NOMO-1 treated with DMSO at 0.1 percent for 48 hours (cell line): Measurements from ENCODE around the gene CSRP3.

Experiments used
- DNase-seq: peaks from one replicate; lab custom pipeline; 2025; ENCODE audit not compliant: unreplicated experiment; lab: John Stamatoyannopoulos, UW

The CSRP3 gene

DNA sequence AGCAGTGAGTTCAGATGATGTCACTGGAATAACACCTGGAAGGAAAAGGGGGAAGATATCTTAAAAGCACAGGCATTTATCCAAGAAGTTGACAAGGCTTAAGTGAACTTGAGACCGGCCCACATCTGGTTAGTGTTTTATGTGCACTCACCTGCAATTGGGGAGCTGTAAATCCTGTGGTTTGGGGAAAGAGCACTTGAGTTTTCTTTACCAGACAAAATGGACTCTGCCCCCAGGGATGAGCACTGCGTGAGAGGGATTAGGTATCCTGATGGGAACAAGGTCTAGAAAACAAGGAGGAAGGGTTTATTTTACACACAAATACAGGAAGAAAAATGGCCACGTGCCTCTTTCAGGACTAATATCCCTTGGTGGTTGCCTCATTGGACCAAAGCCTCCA is 23.8 kb upstream of the CSRP3 start:
- no peak for DNase-seq

DNA sequence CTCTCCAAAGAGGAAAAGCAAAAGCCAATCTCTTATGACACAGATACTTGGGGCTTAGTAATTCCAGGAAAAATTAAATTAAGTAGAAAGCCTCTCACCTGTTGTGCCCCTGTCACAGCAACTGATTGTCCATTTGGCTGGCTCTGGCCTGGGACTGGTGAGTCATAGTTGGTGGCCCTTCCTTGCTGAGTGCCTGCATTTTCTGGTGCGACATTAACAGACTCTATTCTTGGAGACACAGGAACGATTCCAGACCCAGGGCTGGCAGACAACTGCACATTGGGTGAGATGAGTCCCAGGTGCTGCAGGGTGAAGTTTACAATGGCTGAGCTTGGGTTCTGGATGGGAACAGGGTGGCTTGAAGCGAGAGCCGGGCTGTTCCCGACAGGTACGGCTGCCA is 23.3 kb upstream of the CSRP3 start:
- DNase-seq: no peak

DNA sequence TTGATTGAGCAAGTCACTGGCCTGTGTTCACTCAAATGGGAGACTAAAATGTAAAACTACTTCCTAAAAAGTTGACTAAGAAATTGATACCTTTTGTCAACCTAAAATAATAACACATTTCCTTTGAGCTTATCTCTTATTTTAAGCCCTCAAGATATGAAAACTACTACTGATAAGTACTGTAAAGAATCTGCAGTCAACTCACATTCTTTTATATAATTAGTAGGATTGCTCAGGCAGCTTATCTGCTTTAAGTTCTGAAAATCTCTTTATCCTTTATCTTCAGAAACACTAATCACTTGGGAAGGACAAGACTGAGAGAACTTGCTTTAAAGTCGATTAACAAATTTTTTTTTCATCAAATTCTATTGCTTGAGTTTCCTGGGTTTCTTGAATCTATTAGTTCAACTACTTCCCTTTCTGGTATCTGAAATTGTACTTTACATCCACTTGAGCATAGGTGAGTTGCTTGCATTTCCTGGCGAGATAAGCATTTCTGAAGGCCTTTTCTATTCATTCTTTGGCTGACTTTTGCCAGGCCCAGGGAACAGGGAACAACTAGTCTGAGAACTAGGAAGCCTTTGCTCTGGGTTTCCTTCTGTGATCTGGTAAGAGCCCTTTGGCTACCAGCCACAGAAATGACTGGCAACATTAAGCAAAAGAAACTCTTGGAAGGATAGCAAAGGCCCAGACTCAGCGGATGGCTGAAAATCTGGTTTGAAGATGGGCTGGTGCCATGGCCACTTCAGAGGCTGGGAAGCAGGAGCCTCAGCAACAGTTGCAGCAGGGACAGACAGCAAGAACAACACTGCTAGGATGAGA is 19.3 kb upstream of the CSRP3 start:
- peak; percentile 15 for DNase-seq

DNA sequence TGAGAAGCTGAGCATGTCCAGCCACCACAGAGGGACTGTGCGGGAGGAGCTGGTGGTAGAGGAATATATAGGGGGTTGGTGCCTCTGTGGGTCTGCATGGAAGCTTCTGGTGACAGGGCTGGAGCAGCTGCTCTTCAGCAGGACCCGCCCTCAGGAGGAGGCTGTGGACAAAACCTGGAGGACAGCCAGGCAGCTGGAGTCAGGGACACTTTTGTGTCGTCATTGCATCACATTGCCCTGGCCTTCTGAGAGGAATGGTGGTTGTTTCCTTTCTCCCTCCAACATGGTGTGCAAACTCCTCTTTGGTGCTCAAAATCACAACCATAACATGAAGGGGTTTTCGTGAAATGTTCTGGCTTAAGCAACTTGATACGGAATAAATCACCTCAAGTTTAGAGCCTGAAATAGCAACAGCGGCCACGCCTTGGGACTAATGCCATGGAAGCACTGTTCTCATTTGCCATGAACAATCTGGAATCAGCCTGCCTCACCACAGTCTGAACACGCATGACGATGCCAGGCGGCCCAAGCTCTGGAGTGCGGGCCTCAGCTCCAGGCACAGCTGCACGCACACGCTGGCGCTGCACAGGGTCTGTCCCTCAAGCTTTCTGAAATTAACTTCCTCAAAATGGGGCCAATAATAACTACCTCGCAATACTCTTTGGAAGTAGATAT is 17.1 kb upstream of the CSRP3 start:
- peak; percentile 31 for DNase-seq

DNA sequence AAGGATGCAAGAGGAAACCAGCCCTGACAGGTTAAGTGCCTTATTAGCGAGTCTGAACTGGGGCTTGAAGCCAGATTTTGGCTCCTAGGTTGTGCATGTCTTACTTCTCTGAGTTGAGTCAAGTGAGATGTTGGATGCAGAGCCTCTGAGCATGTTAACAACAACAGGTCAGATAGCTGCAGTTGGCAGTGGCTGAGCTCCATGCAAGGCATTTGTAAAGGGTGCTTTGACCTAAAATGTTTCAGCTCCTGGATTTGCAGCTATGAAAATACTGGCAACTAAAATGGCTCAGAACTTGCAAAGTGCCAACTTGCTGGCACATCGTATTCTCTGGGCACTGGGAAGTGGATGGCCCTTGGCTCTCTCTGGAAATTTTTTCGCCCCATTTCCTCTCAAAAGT is 16.4 kb upstream of the CSRP3 start:
- DNase-seq: no peak

DNA sequence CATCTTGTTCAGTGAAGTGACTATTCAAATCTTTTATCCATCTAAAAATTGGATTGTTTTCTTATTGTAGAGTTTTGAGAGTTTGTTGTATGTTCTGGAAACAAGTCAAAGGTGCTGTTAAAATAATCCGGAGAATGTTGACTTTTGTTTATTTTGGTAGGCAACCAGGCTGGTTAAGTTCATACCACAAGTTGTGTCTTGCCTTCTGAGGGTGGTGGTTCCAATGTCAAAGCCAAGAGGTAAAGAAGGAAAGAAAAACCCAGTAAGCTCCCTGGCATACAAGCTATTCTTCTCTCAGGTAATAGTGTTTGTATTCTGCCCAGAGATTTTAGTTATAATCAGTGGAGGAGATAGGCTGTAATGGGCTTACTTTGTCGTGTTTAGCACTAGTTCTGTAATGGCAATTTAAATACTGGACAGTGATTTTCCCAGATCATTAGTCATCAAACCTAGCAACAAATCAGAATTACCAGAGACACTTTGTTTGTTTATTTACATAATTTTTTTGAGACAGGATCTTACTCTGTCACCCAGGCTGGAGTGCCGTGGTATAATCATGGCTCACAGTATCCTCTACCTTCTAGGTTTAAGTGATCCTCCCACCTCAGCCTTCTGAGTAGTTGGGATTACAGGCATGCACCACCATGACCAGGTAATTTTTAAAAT is 15.1 kb upstream of the CSRP3 start:
- DNase-seq: no peak

DNA sequence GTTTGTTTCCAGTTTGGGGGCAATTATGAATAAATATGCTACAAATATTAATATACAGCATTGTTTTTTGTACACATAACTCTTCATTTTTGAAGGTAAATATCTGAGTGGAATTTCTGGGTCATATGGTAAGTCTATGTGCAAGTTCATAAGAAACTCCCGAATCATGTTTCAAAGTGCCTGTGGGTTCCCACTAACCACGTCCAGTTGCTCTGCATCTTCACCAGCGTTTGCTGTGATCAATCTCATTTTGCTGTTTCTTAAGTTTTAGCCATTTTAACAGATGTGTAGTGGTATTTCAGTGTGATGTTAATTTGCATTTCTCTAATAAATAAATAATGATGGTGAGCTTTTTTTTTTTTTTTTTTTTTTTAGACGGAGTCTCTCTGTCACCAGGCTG is 14.2 kb upstream of the CSRP3 start:
- DNase-seq: no peak

DNA sequence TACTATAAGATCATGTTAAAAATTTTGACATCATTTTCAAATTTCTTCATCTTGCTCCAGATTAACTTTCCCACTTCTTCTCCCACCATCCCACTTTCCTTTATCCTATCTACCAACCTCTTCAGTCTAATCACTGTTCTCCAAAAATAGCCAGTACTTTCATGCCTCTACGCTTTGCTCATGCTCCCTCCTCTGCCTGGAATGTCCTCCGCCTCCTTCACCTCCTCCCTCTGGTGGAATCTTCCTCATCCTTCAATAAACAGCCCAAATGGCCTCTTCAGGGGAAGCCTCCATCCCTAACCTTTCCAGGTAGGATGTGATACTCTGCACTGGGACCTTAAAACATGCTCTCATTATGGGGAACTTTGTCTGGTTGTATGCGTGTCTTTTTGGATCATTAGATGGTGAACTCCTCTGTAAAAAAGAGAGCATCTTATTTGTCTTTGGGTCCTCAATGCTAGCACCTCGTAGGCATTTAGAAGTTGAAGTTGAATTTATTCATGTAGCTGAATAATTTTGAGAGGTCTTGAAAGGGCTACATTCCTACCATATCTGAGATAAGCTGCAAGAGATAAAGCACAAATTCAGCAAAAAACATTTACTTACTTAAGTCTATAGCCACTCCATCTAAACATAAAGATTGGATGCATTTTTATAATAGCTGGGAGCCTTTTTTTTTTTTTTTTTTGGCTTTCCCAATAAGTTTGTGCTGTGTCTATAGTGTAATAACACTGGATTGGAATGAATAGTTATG is 8.0 kb upstream of the CSRP3 start:
- no peak for DNase-seq

DNA sequence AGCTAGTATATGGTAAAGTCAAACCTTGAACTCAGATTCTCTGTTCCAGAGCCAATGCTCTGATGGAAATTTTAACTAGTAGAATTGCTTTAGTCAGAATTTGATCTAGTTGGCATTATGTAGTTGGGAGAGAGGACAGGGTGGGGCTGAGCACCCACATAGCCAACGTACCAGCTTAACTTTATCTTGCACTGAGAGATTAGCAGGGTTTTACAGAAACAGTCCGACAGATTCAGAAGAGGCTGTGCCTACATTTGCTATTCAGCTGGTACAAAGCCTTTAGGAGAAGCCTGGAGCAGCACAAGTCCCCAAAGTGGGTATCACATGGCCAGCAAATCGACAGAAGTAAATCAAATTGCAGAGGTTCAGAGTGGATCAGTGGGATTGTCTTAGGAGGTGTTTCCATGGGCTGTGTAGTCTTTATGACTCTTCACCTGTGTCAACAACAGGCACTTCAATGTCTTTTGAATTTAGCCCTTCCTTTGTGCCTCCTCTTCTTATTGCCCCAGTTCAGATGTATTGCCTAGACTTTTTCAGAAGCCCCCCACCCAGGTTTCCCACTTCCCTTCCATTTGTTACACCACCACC is 7.3 kb upstream of the CSRP3 start:
- DNase-seq: no peak

DNA sequence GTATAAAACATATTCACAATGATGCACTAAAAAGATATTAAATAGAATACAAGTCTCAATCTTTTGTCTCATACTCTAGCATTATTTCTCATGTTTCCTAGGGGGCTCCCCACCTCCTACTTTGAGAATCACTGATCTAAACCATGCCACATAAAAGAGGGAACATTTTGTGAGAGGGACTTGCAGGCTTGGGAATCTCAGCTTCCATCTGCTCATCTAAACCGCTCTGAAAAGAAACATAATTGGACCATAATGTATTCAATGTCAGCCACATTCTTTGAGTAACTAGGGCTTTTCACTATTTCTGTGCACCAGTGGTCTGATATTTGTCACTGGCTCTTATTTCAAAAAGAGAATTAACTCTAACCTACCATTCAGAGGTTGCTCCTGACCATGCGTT is 6.4 kb upstream of the CSRP3 start:
- no peak for DNase-seq

DNA sequence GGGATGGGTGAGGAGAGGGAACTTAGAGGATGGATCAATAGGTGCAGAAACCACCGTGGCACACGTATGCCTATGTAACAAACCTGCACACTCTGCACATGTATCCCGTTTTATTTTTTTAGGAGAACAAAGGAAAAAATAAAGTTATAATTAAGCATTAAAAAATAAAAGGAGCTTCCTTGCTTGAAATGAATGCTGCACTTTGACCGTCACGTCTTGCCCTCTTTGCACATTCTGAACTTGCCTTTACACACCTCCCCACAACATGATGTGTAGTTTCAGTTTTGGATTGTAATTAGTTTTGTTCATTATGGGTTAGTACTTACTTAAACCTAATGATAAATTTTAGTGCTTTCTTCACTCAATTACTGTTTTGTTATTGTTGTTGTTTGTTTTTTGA is 3.1 kb upstream of the CSRP3 start:
- no peak for DNase-seq

DNA sequence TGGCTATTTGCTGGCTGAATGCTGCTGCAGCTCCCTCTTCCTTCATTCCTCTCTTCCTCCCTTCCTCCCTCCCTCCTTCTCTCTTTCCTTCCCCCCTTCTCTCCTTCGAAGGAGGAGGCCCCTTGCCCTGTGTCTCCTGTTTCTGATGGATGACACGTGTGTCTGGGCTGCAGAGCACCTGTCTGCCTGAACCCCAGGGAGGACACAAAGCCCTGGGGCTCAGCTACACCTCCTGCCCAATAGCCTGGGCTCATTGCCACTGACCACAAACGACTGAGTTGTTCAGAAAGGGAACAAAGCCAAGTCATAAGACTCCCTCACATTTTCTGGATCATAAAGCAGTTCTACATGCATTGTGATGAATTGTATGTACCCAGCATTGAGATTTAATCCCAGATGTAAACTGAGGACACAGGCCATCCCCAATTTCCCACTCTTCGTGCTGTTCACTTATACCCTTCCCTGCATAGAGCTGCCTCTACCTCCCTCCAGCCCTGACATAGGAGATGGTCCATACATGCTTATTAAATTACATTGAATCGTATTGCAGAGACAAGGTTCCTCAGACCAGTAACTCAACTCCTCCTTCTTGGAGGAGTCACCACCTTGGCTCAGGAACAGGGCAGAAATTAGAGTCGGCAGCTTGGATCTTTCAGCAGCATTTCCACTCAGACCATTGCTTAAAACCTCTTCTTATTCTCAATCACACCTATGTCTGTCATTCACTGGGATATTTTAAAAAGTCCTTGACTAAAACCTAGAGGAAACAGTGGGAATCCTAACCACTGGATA is 1.2 kb downstream of the CSRP3 start:
- no peak for DNase-seq

DNA sequence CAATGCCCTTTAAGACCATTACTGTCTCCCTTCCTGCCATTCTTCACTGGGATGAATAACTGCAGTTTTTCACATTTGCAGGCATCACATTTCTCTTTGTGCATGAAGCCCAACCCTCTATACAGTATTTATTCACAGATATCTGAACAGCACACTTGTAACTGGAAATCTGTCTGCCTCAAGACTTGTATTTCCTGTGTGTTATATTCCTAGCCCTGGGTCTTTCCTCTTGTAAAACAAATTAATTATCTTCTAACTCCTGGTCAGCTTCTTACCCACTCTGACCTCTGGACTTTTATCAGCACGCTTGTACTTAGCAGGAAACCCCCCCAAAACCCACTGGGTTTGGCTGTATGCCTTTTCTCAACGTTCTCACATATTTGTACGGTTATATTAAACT is 2.0 kb downstream of the CSRP3 start:
- no peak for DNase-seq

DNA sequence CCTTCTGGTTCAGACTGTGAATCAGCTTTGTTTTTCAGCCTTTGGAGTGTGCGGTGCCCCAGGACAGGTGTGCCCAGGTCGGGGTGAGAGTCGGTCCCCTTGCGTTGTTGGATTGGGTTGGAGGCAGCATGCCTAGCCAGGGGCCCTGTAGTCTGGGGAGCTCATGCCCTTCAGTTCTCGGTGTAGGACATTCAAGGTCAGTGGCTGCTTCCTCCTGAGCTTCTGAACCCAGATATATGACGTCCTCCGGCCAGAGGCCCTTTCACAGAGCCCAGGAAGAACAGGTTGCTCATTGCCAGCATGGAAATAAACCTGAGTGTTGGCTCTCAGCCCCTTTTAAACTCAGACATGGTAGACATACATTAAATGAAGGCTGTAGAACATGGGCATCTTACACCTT is 2.7 kb downstream of the CSRP3 start:
- DNase-seq: no peak

DNA sequence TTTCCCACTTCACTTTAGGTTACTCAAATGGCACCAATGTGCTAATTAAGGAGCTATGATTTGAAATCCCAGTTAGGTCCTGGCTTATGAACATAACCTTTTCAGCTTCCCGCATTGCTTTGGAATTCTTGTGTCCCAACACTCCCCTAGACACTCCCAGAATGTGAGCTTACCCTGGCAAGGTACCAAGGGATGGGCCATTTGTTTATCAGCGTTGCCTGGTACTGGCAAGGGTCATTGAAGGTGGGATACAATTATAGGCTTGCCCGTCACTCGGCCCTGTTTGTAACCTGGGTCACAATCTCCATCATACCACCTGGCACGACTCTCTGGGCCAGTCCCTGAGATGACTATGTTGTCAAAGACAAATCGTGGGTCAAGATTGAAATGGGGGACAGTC is 5.4 kb downstream of the CSRP3 start:
- no peak for DNase-seq

DNA sequence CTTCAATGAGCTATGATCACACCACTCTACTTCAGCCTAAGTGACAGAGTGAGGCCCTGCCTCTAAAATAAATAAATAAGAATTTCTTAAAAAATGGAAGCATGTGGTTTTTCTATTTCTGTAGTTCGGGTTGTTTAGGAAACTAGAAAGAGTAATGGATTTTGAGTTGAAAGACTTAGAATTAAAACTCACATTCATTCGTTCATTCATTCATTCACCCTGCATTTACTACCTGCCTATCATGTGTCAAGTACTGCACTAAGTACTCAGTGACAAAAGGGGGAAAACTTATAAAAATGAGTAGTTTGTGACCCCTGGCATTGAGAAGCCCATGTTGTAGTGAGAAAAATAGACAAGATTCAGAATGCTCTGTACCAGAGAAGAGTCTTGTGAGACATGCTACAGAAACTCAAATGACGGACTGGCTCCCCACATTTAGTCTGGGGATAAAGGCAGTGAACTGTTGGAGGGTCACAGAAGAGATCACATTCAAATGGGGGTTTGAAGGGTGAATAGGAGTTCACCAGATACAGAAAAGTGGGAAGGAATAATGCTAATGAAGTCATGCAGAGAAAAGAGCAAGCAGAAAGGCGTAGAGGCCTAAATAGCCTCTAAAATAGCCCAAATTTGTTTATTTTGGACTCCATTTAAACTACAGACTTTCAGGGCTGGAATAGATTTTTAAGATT is 7.0 kb downstream of the CSRP3 start:
- DNase-seq: no peak

DNA sequence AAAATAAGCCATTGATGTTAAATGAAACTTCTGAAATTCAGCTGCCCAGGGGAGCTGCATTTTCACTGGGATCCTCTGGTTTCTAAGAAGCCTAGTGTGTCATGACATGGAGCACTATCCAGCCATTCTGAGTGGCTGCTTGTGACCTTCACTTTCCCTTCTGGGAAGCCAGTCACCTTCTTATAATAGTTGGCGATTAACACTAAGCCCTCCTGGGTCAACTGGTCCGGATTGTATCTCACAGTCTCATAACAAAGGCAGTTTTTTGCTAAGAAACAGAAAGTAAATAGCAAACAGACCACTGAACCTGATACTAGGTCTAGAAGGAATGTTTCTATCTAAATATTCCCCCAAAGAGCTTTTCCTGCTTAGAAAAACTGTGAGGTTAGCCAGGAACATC is 7.9 kb downstream of the CSRP3 start:
- DNase-seq: no peak

DNA sequence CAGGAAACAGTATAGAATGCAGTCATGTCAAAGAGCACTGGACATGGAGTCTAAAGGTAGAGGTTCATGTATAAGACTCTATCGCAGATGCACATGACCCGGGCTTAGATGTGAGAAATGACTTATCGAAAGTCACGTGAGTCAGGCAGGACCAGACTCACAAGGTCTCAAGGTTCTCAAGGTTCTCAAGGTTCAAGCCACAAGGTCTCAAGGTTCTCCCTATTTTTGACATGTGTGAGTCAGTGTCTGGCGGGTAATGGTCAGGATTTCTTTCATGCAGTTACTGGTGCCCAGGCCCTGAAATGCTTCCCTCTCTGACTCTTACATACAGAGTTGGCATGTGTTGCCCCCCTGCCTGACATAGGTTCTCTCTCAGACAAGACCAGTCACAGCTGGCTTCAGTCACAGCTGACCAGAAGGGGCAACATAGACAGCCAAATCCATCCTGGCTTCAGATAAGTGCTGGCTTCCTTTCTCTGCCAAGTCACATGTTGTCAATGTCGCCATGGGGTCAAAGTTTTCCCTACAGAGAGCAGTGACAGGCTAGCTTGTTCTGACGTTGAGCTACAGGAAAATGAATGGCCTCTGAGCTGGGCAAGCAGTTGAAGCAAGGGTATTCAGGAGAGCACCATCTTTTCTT is 10.1 kb downstream of the CSRP3 start:
- DNase-seq: no peak

DNA sequence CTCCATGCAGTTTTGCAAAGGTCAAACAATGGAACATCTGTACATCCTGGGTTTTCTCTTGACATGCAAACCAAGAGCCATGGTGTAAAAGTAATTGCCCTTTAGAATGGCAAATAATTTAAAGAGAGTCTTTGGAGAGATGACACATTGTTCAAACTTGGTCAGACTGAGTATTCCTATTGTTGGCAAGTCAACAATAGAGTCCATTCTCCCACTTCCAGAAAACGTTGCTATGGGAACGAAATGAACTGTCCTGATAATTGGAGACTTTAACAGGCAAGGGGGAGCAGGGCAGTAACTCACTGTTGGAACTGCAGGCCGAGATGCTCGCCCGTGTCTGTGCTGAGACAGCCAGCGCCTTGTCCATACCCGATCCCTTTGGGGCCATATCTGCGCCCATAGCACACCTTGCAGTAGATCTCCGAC is 13.9 kb downstream of the CSRP3 start:
- no peak for DNase-seq
